Umbilical cord (tissue), 2 donors: ENCODE results near the gene NUCB2. TPM values are rescaled to one million over a fixed set of nuclear protein-coding genes. Genes with fewer than 3 reads are reported as not detected.

Experiments
- DNase-seq: peaks from one replicate; pipeline ENCODE4 v3.0.0-alpha.2; 2015; ENCODE audit warnings: low spot score
- total RNA-seq: library from RNA; depleted of rRNA; stranded (reverse); fragments of >200 nt; gene quantifications from one replicate; pipeline ENCODE4 v1.2.3, GENCODE V29; 2014; ENCODE audit warnings: low replicate concordance; ENCODE audit not compliant: insufficient read depth

Gene NUCB2
- total RNA-seq, 1 donor from 2014 or later = 122 TPM

DNA sequence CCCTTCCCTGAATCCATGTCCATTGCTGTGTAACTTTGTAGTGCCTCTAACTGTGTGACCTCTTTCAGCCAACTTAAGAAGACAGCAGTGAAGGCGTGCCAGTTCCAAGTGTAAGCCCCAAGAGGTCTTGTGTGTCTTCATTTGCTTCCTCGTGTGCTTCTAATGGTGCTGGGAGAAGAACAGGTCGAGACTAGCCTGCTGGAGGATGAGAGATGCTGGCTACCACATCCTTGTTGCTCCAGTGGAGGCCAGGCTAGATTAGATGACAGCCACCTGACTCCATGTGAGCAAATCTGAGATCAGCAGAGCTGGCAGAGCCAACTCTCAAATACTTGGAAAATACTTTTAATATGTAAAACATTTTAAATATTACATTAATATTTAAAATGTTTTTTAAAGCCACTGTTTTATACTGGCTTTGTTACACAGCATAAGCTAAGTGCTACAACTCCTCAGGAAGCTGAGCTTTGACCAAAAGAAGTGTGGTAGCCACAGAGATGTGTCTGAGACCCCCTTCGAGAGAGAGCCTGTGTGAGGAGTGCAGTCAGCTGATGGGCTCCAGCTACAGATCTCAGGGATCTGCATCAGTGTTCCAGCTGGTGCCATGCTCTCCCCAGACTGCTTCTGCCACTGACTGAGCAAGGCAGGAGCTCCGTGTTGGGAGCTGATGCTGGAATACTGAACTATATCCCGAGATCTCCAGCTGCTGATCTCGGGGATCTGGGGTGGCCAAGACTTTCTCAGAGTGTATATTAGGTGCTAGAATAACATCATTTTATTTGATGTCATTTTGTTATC lies 103.0 kb downstream of the NUCB2 start:
- no peak for DNase-seq

DNA sequence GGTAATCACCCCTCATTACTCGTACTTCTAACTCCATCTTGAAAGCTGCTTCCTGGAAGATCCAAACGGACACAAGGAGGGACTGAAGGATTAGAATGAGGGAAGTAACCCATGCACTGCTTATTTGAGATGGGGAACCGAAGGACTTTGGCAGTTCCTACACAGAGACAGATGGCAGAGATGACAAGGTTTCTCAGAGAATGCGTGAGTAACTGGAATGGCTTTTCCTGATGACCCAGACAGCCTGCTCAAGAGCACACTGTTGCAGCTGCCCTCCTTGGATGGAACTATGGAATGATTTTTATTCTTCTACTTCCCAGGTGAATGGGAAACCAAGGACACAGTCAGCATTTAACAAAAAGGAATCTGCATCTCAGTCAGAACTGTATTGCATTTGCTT lies 104.6 kb downstream of the NUCB2 start:
- DNase-seq = no peak

Other genes starting within 250 kb of the NUCB2 start
- gene RPS13, start 199.1 kb upstream of the NUCB2 start, total RNA-seq = 2,176 TPM
- 94.4 TPM for gene PIK3C2A, start 68.8 kb upstream of the NUCB2 start, total RNA-seq
- gene NCR3LG1, start 75.1 kb downstream of the NUCB2 start, total RNA-seq = 2.2 TPM
- gene KCNJ11, start 111.9 kb downstream of the NUCB2 start, total RNA-seq = 0.48 TPM
- 0.48 TPM for gene ABCC8, start 200.1 kb downstream of the NUCB2 start, total RNA-seq